ENCODE data around the gene LGALS7B. TPM values are rescaled to one million over a fixed set of nuclear protein-coding genes. Genes with fewer than 3 reads are reported as not detected.

The LGALS7B gene
- polyA plus RNA-seq, 3 donors, result not detected

DNA sequence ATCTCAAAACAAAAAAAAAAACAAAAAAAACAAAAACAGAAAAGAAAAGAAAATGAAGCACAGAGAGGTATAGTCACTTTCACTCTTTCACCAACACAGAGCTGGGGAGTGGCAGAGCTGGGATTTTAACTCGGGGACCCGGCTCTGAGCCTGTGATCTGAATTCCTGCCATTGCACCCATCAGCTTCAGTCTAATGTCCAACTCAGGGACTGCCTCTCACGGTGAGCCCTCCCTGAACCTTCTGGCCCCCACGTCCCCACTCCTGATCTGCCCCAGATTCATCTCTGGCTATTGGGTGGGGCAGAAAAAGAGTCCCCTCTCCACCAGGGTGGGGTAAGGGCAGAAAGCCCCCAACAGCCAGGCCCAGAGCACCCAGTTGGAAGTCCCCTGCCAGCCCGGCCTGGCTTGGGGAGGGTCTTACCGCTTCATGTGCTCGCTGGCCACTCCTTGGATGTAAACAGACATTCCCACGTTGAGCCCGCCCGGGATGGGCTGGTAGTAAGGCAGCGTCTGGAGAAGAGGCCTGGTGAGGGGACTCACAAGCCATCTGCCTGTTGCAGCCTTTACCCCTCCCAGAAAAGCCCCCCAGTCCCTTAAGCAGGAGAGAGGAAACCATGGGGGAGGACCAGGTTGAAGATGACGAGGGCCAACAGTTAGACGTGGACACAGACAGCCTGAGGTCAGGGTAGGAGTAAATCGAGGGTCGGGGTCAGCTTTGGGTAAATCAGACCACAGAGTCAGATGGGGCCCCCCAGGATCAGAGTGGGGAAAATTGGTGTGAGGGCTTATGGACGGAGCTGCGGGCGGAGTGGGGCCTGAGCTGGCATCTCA, 23.2 kb downstream of the LGALS7B start:
- no peak overlapping the region for H3K27ac Mint-ChIP-seq
- no peaks in the 10 kb centered on the region for H4K20me1 ChIP-seq (ENCODE audit: insufficient read depth, low read length)

DNA sequence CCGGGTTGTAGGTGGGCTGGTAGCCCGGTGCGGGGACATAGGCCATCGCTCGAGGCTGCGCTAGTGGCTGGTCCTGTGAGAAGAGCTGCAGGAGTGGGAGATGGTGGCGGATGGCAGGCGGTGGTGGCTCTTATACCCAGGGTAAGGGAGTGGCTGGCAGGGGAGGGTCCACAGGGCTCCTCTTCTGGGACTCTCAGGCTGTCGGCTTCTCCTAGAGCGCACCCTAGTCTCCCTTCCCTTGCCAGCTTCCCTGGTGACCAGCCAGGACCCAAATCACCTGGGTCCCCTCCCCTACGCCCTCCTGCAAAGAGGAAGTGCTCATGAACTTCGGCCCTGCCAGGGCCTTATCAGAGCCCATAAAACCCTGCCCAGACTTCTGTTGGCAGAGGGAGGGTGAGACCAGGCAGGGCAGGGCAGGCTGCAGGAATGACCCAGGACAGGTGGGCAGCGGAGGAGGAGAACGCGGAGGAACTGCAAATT, 23.9 kb downstream of the LGALS7B start, which contains the start of gene LGALS4:
TSS of gene LGALS4 (minus strand) at position 105 of the 480 bp plus-strand sequence. CDS start at position 46, 59 bp downstream.
- intact Hi-C loops (cut with micrococcal nuclease), result no loop called here
- H3K27me3 Mint-ChIP-seq (ENCODE audit: low read depth in 3 of 3), result peaks cover 0 to 3% (median 0%) of the 10 kb centered on the region in 3 donors
- H3K9me3 ChIP-seq (replicated peaks in 1 of 2; ENCODE audit: control insufficient read depth in 1 of 2, insufficient read depth in 1 of 2, low read length in 2 of 2), result no peaks in the 10 kb centered on the region
- peaks cover 0 to 1% (median 0%) of the 10 kb centered on the region in 7 donors for H3K9me3 Mint-ChIP-seq
- no peaks in the 10 kb centered on the region for H4K20me1 ChIP-seq (ENCODE audit: insufficient read depth, low read length)
- no peak within 1 kb of the TSS for H3K27ac ChIP-seq (ENCODE audit: low read depth in 1 of 2, low read length in 2 of 2)
- H3K4me3 ChIP-seq (replicated peaks in 1 of 3; ENCODE audit: low read depth in 2 of 3, low read length in 3 of 3), result no peak within 1 kb of the TSS
- no peaks in the 10 kb centered on the region for H3K4me1 ChIP-seq (ENCODE audit: control insufficient read depth in 1 of 2, insufficient read depth in 2 of 2, low read length in 2 of 2)
- H3K4me3 Mint-ChIP-seq, result peak within 1 kb of the TSS in 1 of 2 donors; percentile 37
- 86% methylated on average over 12 of the region's 15 CpGs for WGBS (ENCODE audit: insufficient coverage)
- peak within 1 kb of the TSS in 1 of 7 donors; percentile 54 for H3K27ac Mint-ChIP-seq
- H2AFZ ChIP-seq (ENCODE audit: insufficient read depth, low read depth, low read length, poor library complexity, severe bottlenecking), result no peak within 1 kb of the TSS
- no peaks in the 10 kb centered on the region for H3K27me3 ChIP-seq (ENCODE audit: control insufficient read depth in 2 of 2, insufficient read depth in 2 of 2, low read length in 2 of 2)
- H3K36me3 Mint-ChIP-seq, result peaks cover 27 to 35% of the 10 kb centered on the region in 2 donors
- H3K79me2 ChIP-seq (ENCODE audit: insufficient read depth, low read length), result no peaks in the 10 kb centered on the region
- TF ChIP-seq, protein P1, sequence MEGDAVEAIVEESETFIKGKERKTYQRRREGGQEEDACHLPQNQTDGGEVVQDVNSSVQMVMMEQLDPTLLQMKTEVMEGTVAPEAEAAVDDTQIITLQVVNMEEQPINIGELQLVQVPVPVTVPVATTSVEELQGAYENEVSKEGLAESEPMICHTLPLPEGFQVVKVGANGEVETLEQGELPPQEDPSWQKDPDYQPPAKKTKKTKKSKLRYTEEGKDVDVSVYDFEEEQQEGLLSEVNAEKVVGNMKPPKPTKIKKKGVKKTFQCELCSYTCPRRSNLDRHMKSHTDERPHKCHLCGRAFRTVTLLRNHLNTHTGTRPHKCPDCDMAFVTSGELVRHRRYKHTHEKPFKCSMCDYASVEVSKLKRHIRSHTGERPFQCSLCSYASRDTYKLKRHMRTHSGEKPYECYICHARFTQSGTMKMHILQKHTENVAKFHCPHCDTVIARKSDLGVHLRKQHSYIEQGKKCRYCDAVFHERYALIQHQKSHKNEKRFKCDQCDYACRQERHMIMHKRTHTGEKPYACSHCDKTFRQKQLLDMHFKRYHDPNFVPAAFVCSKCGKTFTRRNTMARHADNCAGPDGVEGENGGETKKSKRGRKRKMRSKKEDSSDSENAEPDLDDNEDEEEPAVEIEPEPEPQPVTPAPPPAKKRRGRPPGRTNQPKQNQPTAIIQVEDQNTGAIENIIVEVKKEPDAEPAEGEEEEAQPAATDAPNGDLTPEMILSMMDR (IDR thresholded peaks at IDR 0.05), result no peak
- H3K4me2 ChIP-seq (replicated peaks; ENCODE audit: extremely low read depth, low read length, poor library complexity, severe bottlenecking), result no peak within 1 kb of the TSS
- DNase-seq, result no peak
- peaks cover 31 to 33% of the 10 kb centered on the region in 2 donors for H3K36me3 ChIP-seq (replicated peaks in 1 of 2; ENCODE audit: control insufficient read depth in 1 of 2, insufficient read depth in 2 of 2, low read length in 2 of 2)
- H3K4me1 Mint-ChIP-seq, result peaks cover 4% of the 10 kb centered on the region
- H3K9ac ChIP-seq (ENCODE audit: insufficient read depth, low read length, poor library complexity, severe bottlenecking), result no peak within 1 kb of the TSS

More for the DNA sequence above, 23.2 kb downstream of the LGALS7B start:
- Histone ChIP-seq H3K27ac (ENCODE audit: low read depth in 1 of 2, low read length in 2 of 2) (no peak overlapping the region), H3K9me3 (replicated peaks in 1 of 2; ENCODE audit: control insufficient read depth in 1 of 2, insufficient read depth in 1 of 2, low read length in 2 of 2) (no peaks in the 10 kb centered on the region), H3K36me3 (replicated peaks in 1 of 2; ENCODE audit: control insufficient read depth in 1 of 2, insufficient read depth in 2 of 2, low read length in 2 of 2) (peaks cover 24 to 26% of the 10 kb centered on the region in 2 donors), H3K79me2 (ENCODE audit: insufficient read depth, low read length) (no peaks in the 10 kb centered on the region), H3K27me3 (ENCODE audit: control insufficient read depth in 2 of 2, insufficient read depth in 2 of 2, low read length in 2 of 2) (no peaks in the 10 kb centered on the region), H3K4me2 (replicated peaks; ENCODE audit: extremely low read depth, low read length, poor library complexity, severe bottlenecking) (no peak overlapping the region), H3K9ac (ENCODE audit: insufficient read depth, low read length, poor library complexity, severe bottlenecking) (no peak overlapping the region), H3K4me1 (ENCODE audit: control insufficient read depth in 1 of 2, insufficient read depth in 2 of 2, low read length in 2 of 2) (no peaks in the 10 kb centered on the region), H2AFZ (ENCODE audit: insufficient read depth, low read depth, low read length, poor library complexity, severe bottlenecking) (no peak overlapping the region), H3K4me3 (replicated peaks in 1 of 3; ENCODE audit: low read depth in 2 of 3, low read length in 3 of 3) (no peak overlapping the region)
- Mint-ChIP-seq H3K27me3 (ENCODE audit: low read depth in 3 of 3) (peaks cover 0 to 3% (median 0%) of the 10 kb centered on the region in 3 donors), H3K36me3 (peaks cover 22 to 28% of the 10 kb centered on the region in 2 donors), H3K4me1 (peaks cover 4% of the 10 kb centered on the region), H3K9me3 (peaks cover 0 to 1% (median 0%) of the 10 kb centered on the region in 7 donors), H3K4me3 (no peak overlapping the region)
- intact Hi-C loops (cut with micrococcal nuclease), result no loop called here
- DNase-seq, result no peak
- TF ChIP-seq, protein P1 (IDR thresholded peaks at IDR 0.05), result no peak
- WGBS (ENCODE audit: insufficient coverage), result 95% methylated on average over 10 of the region's 18 CpGs

Data from CD14-positive monocyte (primary cell).